K562 (cell line): Measurements from ENCODE around the gene CC2D1A. TPM values are rescaled to one million over a fixed set of nuclear protein-coding genes. Genes with fewer than 3 reads are reported as not detected.

Experiments
- ARID2 ChIP-seq: fragments of 450-650 bp; IDR thresholded peaks from 2 replicates; pipeline ENCODE4 v1.6.1; 2017; ENCODE audit warnings: antibody characterized with exemption, mild to moderate bottlenecking
- ATF4 ChIP-seq: fragments of 450-650 bp; formaldehyde crosslinking; IDR thresholded peaks from 2 replicates; pipeline ENCODE4 v1.4.0; 2022; ENCODE audit warnings: mild to moderate bottlenecking, moderate library complexity
- COPS2 ChIP-seq: fragments of 450-650 bp; conservative IDR thresholded peaks from 2 replicates; pipeline ENCODE4 v1.6.1; 2016; ENCODE audit warnings: mild to moderate bottlenecking, moderate library complexity
- CREM ChIP-seq: IDR thresholded peaks from 2 replicates; pipeline ENCODE4 v1.6.1; 2014; ENCODE audit warnings: antibody characterized with exemption, low read depth
- KDM2B ChIP-seq: fragments of 250-450 bp; sonication (Bioruptor Pico); IDR thresholded peaks from 2 replicates; pipeline ENCODE4 v1.8.0; 2021; ENCODE audit warnings: mild to moderate bottlenecking, moderate library complexity
- POLR2B ChIP-seq: fragments of 450-650 bp; IDR thresholded peaks from 2 replicates; pipeline ENCODE4 v1.6.1; 2018; ENCODE audit warnings: low read depth; ENCODE audit not compliant: partially characterized antibody
- PTBP1 ChIP-seq: fragments of 200-400 bp; formaldehyde crosslinking; IDR thresholded peaks from 2 replicates; pipeline ENCODE4 v1.6.1; 2017; ENCODE audit warnings: low read depth, low read length
- SIN3A ChIP-seq, 2 experiments: fragments of 150-350 bp in 1 of 2; IDR thresholded peaks; 2 replicates each; pipeline ENCODE4 v1.6.1; 2011 to 2016; ENCODE audit warnings: borderline replicate concordance in 2 of 2, low read depth in 2 of 2, low read length in 2 of 2, mild to moderate bottlenecking in 2 of 2, moderate library complexity in 2 of 2; ENCODE audit not compliant: control insufficient read depth in 1 of 2
- SMAD2 ChIP-seq: fragments of 150-350 bp; IDR thresholded peaks from 2 replicates; pipeline ENCODE4 v1.6.1; 2014; ENCODE audit warnings: low read depth, mild to moderate bottlenecking, low read length
- SMAD4 ChIP-seq: fragments of 250-450 bp; sonication (Bioruptor Pico); conservative IDR thresholded peaks from 2 replicates; pipeline ENCODE4 v1.8.0; 2021; ENCODE audit warnings: inconsistent platforms, mild to moderate bottlenecking, moderate library complexity
- SUPT5H ChIP-seq: fragments of 450-650 bp; IDR thresholded peaks from 2 replicates; pipeline ENCODE4 v1.6.1; 2016
- TAF7 ChIP-seq: fragments of 450-650 bp; IDR thresholded peaks from 2 replicates; pipeline ENCODE4 v1.6.1; 2016; ENCODE audit warnings: missing genetic modification characterization, missing compliant biosample characterization
- TEAD1 ChIP-seq, 2 experiments: fragments of 450-650 bp in 1 of 2; sonication (generic) in 1 of 2; formaldehyde crosslinking; IDR thresholded peaks; 2 replicates each; pipeline versions ENCODE4 v1.4.0 to v1.8.0; 2020 to 2022; ENCODE audit warnings: mild to moderate bottlenecking in 2 of 2, missing genetic modification reagents in 1 of 2
- ZBTB12 ChIP-seq: fragments of 250-450 bp; sonication (Bioruptor Pico); IDR thresholded peaks from 2 replicates; pipeline ENCODE4 v1.4.0; 2020
- ZC3H11A ChIP-seq: IDR thresholded peaks from 2 replicates; pipeline ENCODE4 v1.6.1; 2012; ENCODE audit warnings: low read depth, low read length, improper control_type of control experiment
- ZC3H8 ChIP-seq: fragments of 450-650 bp; IDR thresholded peaks from 2 replicates; pipeline ENCODE4 v1.6.1; 2017
- ZKSCAN8 ChIP-seq: fragments of 200-800 bp; sonication (Bioruptor generic); IDR thresholded peaks from 2 replicates; pipeline ENCODE4 v1.6.1; 2016; ENCODE audit warnings: missing genetic modification characterization, missing compliant biosample characterization
- ZNF140 ChIP-seq: fragments of 250-450 bp; sonication (Bioruptor Pico); IDR thresholded peaks from 2 replicates; pipeline ENCODE4 v1.8.0; 2021; ENCODE audit warnings: moderate library complexity, mild to moderate bottlenecking, inconsistent platforms
- ZNF583 ChIP-seq: fragments of 250-450 bp; sonication (Bioruptor Pico); IDR thresholded peaks from 2 replicates; pipeline ENCODE4 v1.4.0; 2020
- ZNF740 ChIP-seq, 3 experiments: fragments of 200-800 bp in 1 of 3; sonication (Bioruptor generic) in 1 of 3; sonication (generic) in 1 of 3; formaldehyde crosslinking in 1 of 3; IDR thresholded peaks; 2 replicates each; pipeline versions ENCODE4 v1.6.1 to v1.8.0; 2016 to 2022; ENCODE audit warnings: mild to moderate bottlenecking in 2 of 3, missing compliant biosample characterization in 2 of 3, missing genetic modification characterization in 2 of 3, missing genetic modification reagents in 1 of 3
- polyA plus RNA-seq, 8 experiments: library from polyadenylated mRNA; depleted of rRNA in 4 of 8; stranded (reverse) in 5 of 8; unstranded in 3 of 8; fragments of >200 nt; fragmentation: Nextera tagmentation in 2 of 8; fragmentation: Illumina TruSeq in 1 of 8; extraction: Ambion mirVana in 2 of 8; extraction: Trizol in 1 of 8; gene quantifications; 2 replicates each; pipeline versions ENCODE4 v1.2.1 to v1.2.3, GENCODE V29; 2011 to 2014; ENCODE audit warnings: inconsistent platforms in 1 of 8, missing spikeins in 1 of 8
- total RNA-seq, 7 experiments: library from RNA; depleted of rRNA in 6 of 7; stranded (reverse); fragments of >200 nt in 6 of 7; fragmentation: Illumina TruSeq in 2 of 7; extraction: Trizol in 2 of 7; gene quantifications; 2 replicates each; pipeline versions ENCODE4 v1.2.1 to v1.2.3, GENCODE V29; 2011 to 2021; ENCODE audit warnings: low replicate concordance in 1 of 7
- TF ChIP-seq, protein P1 (sequence below): fragments of 250-450 bp; sonication (Bioruptor Pico); IDR thresholded peaks from 2 replicates; pipeline ENCODE4 v1.5.0; 2021; ENCODE audit warnings: mild to moderate bottlenecking, borderline replicate concordance
- TF ChIP-seq, protein P2 (sequence below): fragments of 250-450 bp; sonication (Bioruptor Pico); IDR thresholded peaks from 2 replicates; pipeline ENCODE4 v1.4.0; 2020; ENCODE audit warnings: mild to moderate bottlenecking, moderate library complexity

CC2D1A gene
- total and polyA plus RNA-seq, 9 of the 15 experiments (the other 6 are each of a cell fraction or from before 2014, with no cell fraction given), result 0.32 to 31.0 (median 12.9) TPM

DNA sequence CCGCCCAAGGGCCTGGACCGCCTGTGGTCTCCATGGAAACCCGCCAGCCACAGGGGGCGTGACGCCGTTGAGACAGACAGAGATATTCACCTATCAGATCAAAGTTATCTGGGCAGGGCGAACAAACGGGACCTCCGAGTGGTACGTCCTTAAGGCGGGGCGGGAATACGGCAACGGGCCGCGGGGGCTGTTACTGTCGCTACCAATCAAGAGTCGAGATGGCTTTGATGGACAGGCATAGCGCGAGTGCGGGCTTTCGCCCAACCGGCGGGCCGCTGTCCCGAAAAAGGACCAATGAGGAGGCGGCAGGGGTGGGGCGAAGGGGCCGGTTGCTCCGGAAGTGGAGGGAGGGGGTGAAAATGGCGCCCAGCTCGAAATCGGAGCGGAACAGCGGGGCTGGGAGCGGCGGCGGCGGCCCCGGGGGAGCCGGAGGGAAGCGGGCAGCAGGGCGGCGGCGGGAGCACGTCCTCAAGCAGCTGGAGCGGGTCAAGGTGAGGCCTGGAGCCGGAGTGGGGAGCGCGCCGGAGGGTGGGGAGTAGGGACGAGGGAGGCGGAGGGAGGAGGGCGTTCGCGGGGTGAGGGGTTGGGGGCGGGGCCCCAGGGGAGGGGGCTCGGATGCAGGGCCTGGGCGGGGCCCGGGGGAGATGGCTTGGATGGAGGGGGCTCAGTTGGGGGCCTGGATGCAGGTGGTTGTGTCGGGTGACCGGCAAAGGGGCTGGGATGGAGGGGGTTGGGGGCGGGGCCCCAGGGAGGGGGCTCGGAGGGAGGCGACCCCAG lies 46.3 kb downstream of the CC2D1A start, which contains the start of gene DCAF15 (continued):
- TF ChIP-seq SIN3A (IDR thresholded peaks at IDR 0.05; ENCODE audit: borderline replicate concordance in 2 of 2, control insufficient read depth in 1 of 2, low read depth in 2 of 2, low read length in 2 of 2) (peak in 1 of 2 experiments; percentile 17; a peak in 1 of 4 replicates), ZC3H8 (no peak), ARID2 (no peak), ATF4 (CRISPR knock-in tag) (no peak), SUPT5H (peak; percentile 92), TAF7 (tag) (peak; percentile 95), SMAD4 (CRISPR knock-in tag) (no peak), ZNF583 (CRISPR knock-in tag) (no peak), COPS2 (no peak), ZKSCAN8 (CRISPR knock-in tag) (no peak), CREM (peak; percentile 88), PTBP1 (no peak), ZBTB12 (CRISPR knock-in tag) (peak; percentile 49; the same call in 1 of the 2 replicates), ZNF140 (CRISPR knock-in tag) (no peak), SMAD2 (no peak), TEAD1 (CRISPR knock-in tag; IDR thresholded peaks at IDR 0.05) (no peak), ZC3H11A (no peak), KDM2B (CRISPR knock-in tag) (no peak), POLR2B (peak; percentile 84), ZNF740 (CRISPR knock-in tag; IDR thresholded peaks at IDR 0.05) (no peak), ZNF740 (tag; IDR thresholded peaks at IDR 0.05) (no peak)
- TF ChIP-seq, protein P1, sequence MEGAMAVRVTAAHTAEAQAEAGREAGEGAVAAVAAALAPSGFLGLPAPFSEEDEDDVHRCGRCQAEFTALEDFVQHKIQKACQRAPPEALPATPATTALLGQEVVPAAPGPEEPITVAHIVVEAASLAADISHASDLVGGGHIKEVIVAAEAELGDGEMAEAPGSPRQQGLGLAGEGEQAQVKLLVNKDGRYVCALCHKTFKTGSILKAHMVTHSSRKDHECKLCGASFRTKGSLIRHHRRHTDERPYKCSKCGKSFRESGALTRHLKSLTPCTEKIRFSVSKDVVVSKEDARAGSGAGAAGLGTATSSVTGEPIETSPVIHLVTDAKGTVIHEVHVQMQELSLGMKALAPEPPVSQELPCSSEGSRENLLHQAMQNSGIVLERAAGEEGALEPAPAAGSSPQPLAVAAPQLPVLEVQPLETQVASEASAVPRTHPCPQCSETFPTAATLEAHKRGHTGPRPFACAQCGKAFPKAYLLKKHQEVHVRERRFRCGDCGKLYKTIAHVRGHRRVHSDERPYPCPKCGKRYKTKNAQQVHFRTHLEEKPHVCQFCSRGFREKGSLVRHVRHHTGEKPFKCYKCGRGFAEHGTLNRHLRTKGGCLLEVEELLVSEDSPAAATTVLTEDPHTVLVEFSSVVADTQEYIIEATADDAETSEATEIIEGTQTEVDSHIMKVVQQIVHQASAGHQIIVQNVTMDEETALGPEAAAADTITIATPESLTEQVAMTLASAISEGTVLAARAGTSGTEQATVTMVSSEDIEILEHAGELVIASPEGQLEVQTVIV (CRISPR knock-in tag), result no peak
- TF ChIP-seq, protein P2, sequence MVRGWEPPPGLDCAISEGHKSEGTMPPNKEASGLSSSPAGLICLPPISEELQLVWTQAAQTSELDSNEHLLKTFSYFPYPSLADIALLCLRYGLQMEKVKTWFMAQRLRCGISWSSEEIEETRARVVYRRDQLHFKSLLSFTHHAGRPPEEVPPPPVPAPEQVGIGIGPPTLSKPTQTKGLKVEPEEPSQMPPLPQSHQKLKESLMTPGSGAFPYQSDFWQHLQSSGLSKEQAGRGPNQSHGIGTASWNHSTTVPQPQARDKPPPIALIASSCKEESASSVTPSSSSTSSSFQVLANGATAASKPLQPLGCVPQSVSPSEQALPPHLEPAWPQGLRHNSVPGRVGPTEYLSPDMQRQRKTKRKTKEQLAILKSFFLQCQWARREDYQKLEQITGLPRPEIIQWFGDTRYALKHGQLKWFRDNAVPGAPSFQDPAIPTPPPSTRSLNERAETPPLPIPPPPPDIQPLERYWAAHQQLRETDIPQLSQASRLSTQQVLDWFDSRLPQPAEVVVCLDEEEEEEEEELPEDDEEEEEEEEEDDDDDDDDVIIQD (CRISPR knock-in tag), result no peak
